Bronchial epithelial cell (primary cell): ENCODE data around the gene ST7L. TPM values are rescaled to one million over a fixed set of nuclear protein-coding genes. Genes with fewer than 3 reads are reported as not detected.

ENCODE experiments used
- DNase-seq: peaks from one replicate; pipeline ENCODE4 v3.0.0-alpha.2; 2010; ENCODE audit warnings: low read depth
- FAIRE-seq: peaks from 2 replicates; lab custom pipeline; 2011; peaks lifted over from hg19 to GRCh38; lab: Jason Lieb, UNC
- H3K27me3 ChIP-seq: 2 replicates; pipeline ENCODE4 v1.5.1; 2011; ENCODE audit warnings: low read length; ENCODE audit not compliant: control insufficient read depth, insufficient read depth
- H3K36me3 ChIP-seq: 2 replicates; pipeline ENCODE4 v1.5.1; 2011; ENCODE audit warnings: low read length; ENCODE audit not compliant: control insufficient read depth, insufficient read depth
- H3K4me3 ChIP-seq: 2 replicates; pipeline ENCODE4 v1.5.1; 2011; ENCODE audit warnings: mild to moderate bottlenecking, low read depth, low read length, control low read depth
- total RNA-seq: library from RNA; depleted of rRNA; stranded (reverse); fragments of >200 nt; gene quantifications from 2 replicates; pipeline ENCODE4 v1.2.1, GENCODE V29; 2014
- TF ChIP-seq, protein P1 (sequence below): IDR thresholded peaks from 2 replicates; pipeline ENCODE4 v1.5.1; 2011; ENCODE audit warnings: mild to moderate bottlenecking, moderate library complexity, low read length, control low read depth, inconsistent platforms; ENCODE audit not compliant: insufficient read depth, severe bottlenecking

ST7L gene
- total RNA-seq, 1 donor from 2014 or later = 10.8 TPM

GRCh38 chr1:112477550-112477949 lies 141.4 kb downstream of the ST7L start:
- no peaks in the 10 kb centered on the region for H3K27me3 ChIP-seq
- no peaks in the 10 kb centered on the region for H3K36me3 ChIP-seq
- FAIRE-seq (no peak), DNase-seq (no peak)
- no peak overlapping the region for H3K4me3 ChIP-seq
- TF ChIP-seq, protein P1, sequence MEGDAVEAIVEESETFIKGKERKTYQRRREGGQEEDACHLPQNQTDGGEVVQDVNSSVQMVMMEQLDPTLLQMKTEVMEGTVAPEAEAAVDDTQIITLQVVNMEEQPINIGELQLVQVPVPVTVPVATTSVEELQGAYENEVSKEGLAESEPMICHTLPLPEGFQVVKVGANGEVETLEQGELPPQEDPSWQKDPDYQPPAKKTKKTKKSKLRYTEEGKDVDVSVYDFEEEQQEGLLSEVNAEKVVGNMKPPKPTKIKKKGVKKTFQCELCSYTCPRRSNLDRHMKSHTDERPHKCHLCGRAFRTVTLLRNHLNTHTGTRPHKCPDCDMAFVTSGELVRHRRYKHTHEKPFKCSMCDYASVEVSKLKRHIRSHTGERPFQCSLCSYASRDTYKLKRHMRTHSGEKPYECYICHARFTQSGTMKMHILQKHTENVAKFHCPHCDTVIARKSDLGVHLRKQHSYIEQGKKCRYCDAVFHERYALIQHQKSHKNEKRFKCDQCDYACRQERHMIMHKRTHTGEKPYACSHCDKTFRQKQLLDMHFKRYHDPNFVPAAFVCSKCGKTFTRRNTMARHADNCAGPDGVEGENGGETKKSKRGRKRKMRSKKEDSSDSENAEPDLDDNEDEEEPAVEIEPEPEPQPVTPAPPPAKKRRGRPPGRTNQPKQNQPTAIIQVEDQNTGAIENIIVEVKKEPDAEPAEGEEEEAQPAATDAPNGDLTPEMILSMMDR = no peak

Other genes starting within 250 kb of the ST7L start
- gene CTTNBP2NL, start 222.9 kb downstream of the ST7L start, total RNA-seq = 5.3 and 9.5 TPM in 2 replicates
- 0.53 and 1.9 TPM in 2 replicates for gene WNT2B, start 110.2 kb downstream of the ST7L start, total RNA-seq
- gene CAPZA1, start 691 bp upstream of the ST7L start, total RNA-seq = 235 and 265 TPM in 2 replicates
- gene MOV10, start 55.5 kb upstream of the ST7L start, total RNA-seq = 10.3 and 23.4 TPM in 2 replicates
- gene RHOC, start 88.0 kb upstream of the ST7L start, total RNA-seq = 420 and 469 TPM in 2 replicates
- 4.0 and 4.5 TPM in 2 replicates for gene PPM1J, start 96.2 kb upstream of the ST7L start, total RNA-seq